Stimulated activated CD8-positive, alpha-beta memory T cell treated with anti-CD3 and anti-CD28 coated beads, Interleukin-7, amount 100 ng/mL, for 48 hours (primary cell): ENCODE results near the gene DALRD3.
A peak's percentile ranks its signal among the peaks of the same experiment; 100 is the strongest.

ENCODE experiments used
- DNase-seq, 2 donors: peaks; one replicate each; pipeline ENCODE4 v3.0.0-alpha.2; 2020; ENCODE audit warnings: low read depth in 1 of 2; ENCODE audit errors: extremely low read depth in 1 of 2

DALRD3 gene

GRCh38 chr3:49017971-49018706, at the start of gene DALRD3:
DALRD3 (minus strand) TSS chr3:49018580; CDS start chr3:49018564, 16 bp downstream.
- peak in 1 of 2 donors; percentile 45 for DNase-seq

- DNase-seq, result no peak
Observed at GRCh38 chr3:49058011-49058410, 39.6 kb upstream of the DALRD3 start.

GRCh38 chr3:49057268-49057667, 38.9 kb upstream of the DALRD3 start:
- DNase-seq, result no peak

GRCh38 chr3:49054344-49054862, 36.0 kb upstream of the DALRD3 start:
- no peak for DNase-seq

- DNase-seq, result no peak
Observed at GRCh38 chr3:49053543-49053942, 35.2 kb upstream of the DALRD3 start.

- DNase-seq, result no peak
Observed at GRCh38 chr3:49035281-49035680, 16.9 kb upstream of the DALRD3 start.

GRCh38 chr3:49034650-49035049, 16.3 kb upstream of the DALRD3 start:
- no peak for DNase-seq

GRCh38 chr3:49032646-49033304, 14.4 kb upstream of the DALRD3 start:
- DNase-seq, result no peak

GRCh38 chr3:49030321-49030720, 11.9 kb upstream of the DALRD3 start:
- DNase-seq, result no peak

- no peak for DNase-seq
Observed at GRCh38 chr3:49029563-49029884, 11.1 kb upstream of the DALRD3 start.

- peak; percentile 83 to 86 for DNase-seq
Observed at GRCh38 chr3:49028673-49029562, 10.5 kb upstream of the DALRD3 start, which contains the start of gene IMPDH2. IMPDH2 (minus strand) TSS chr3:49029398; CDS start chr3:49029350, 48 bp downstream.

- DNase-seq, result no peak
Observed at GRCh38 chr3:49028298-49028672, 9.9 kb upstream of the DALRD3 start.

GRCh38 chr3:49027634-49028033, 9.3 kb upstream of the DALRD3 start:
- DNase-seq, result no peak

GRCh38 chr3:49026536-49026935, 8.2 kb upstream of the DALRD3 start:
- no peak for DNase-seq

GRCh38 chr3:49025793-49026520, 7.6 kb upstream of the DALRD3 start:
- no peak for DNase-seq

GRCh38 chr3:49025005-49025792, 6.8 kb upstream of the DALRD3 start:
- DNase-seq, result no peak

GRCh38 chr3:49024449-49024848, 6.1 kb upstream of the DALRD3 start:
- DNase-seq, result no peak

- no peak for DNase-seq
Observed at GRCh38 chr3:49023775-49024174, 5.4 kb upstream of the DALRD3 start.

- no peak for DNase-seq
Observed at GRCh38 chr3:49022688-49023171, 4.3 kb upstream of the DALRD3 start.
